HCT116 (cell line): ENCODE measurements around the gene CHRNB4. TPM values are rescaled to one million over a fixed set of nuclear protein-coding genes. Genes with fewer than 3 reads are reported as not detected.

Experiments
- ATAC-seq: fragments of 200-7000 bp; cut with Tn5 transposase; 2 replicates; pipeline ENCODE4 v1.9.1; 2020; ENCODE audit warnings: mild to moderate bottlenecking, moderate library complexity
- BruUV-seq: library from RNA; stranded (reverse); fragments of 400-500 nt; replicated peaks from 2 replicates; lab custom pipeline; 2021; lab: Mats Ljungman, UMichigan
- CTCF ChIA-PET: fragments of 300-600 bp; sonication (Branson Sonifier 250); formaldehyde crosslinking; loops from one replicate; lab custom pipeline; 2021; ENCODE audit warnings: antibody characterized with exemption; lab: Charles Lee
- POLR2A ChIA-PET: fragments of 300-600, 350-600 bp; sonication (Branson Sonifier 250); formaldehyde crosslinking; loops from one replicate; lab custom pipeline; 2021; ENCODE audit warnings: antibody characterized with exemption; lab: Charles Lee
- RAD21 ChIA-PET, 2 experiments: fragments of 300-600 bp; sonication (Branson Sonifier 250); formaldehyde crosslinking; loops; one replicate each; lab custom pipeline; 2023; ENCODE audit warnings: low total read pairs in 2 of 2; ENCODE audit not compliant: uncharacterized antibody in 2 of 2, unreplicated experiment in 2 of 2, low non-redundant PET in 1 of 2; lab: Charles Lee
- DNase-seq: peaks from one replicate; pipeline ENCODE4 v3.0.0-alpha.2; 2010; ENCODE audit warnings: low read depth, low spot score
- H2AFZ ChIP-seq: fragments of 200-600 bp; shearing (Covaris generic), sonication (generic); 2 replicates; pipeline ENCODE4 v1.6.1; 2017; ENCODE audit warnings: low read depth, mixed run types, mixed read lengths, antibody characterized with exemption, low read length; ENCODE audit not compliant: poor library complexity, severe bottlenecking
- H3K27ac ChIP-seq: 2 replicates; pipeline ENCODE4 v1.5.1; 2012; ENCODE audit warnings: low read depth, low read length
- H3K27me3 ChIP-seq: fragments of 200-600 bp; sonication (generic); 2 replicates; pipeline ENCODE4 v1.6.1; 2016; ENCODE audit warnings: mixed run types, low read length, mixed read lengths; ENCODE audit not compliant: insufficient read depth
- H3K36me3 ChIP-seq, 2 experiments: fragments of 200-500 bp in 1 of 2; fragments of 200-600 bp in 1 of 2; sonication (Bioruptor generic) in 1 of 2; sonication (generic) in 1 of 2; 2 replicates each; pipeline versions ENCODE4 v1.5.1 to v1.6.1; 2014 to 2016; ENCODE audit warnings: low read length in 2 of 2, inconsistent platforms in 1 of 2, mixed read lengths in 1 of 2, mixed run types in 1 of 2; ENCODE audit not compliant: insufficient read depth in 2 of 2, control insufficient read depth in 1 of 2
- H3K4me1 ChIP-seq, 2 experiments: fragments of 200-600 bp in 1 of 2; sonication (generic) in 1 of 2; 2 replicates each; pipeline versions ENCODE4 v1.5.1 to v1.6.1; 2012 to 2017; ENCODE audit warnings: low read length in 2 of 2, inconsistent platforms in 1 of 2, mild to moderate bottlenecking in 1 of 2, mixed read lengths in 1 of 2, mixed run types in 1 of 2, moderate library complexity in 1 of 2; ENCODE audit not compliant: insufficient read depth in 2 of 2, control insufficient read depth in 1 of 2
- H3K4me2 ChIP-seq: fragments of 200-600 bp; sonication (generic); 2 replicates; pipeline ENCODE4 v1.6.1; 2017; ENCODE audit warnings: mixed run types, low read length, mixed read lengths
- H3K4me3 ChIP-seq, 2 experiments: fragments of 200-600 bp in 1 of 2; sonication (generic) in 1 of 2; replicated peaks in 1 of 2; 2 replicates each; pipeline ENCODE4 v1.5.1; 2011 to 2016; ENCODE audit warnings: low read length in 2 of 2, control low read depth in 1 of 2, low read depth in 1 of 2, mild to moderate bottlenecking in 1 of 2, mixed read lengths in 1 of 2, mixed run types in 1 of 2
- H3K79me2 ChIP-seq: fragments of 200-600 bp; sonication (generic); 2 replicates; pipeline ENCODE4 v1.6.1; 2017; ENCODE audit warnings: mild to moderate bottlenecking, mixed run types, low read length, moderate library complexity, mixed read lengths; ENCODE audit not compliant: insufficient read depth
- H3K9ac ChIP-seq: fragments of 200-600 bp; sonication (generic); 2 replicates; pipeline ENCODE4 v1.6.1; 2016; ENCODE audit warnings: low read length, mixed read lengths
- H3K9me2 ChIP-seq: fragments of 200-600 bp; sonication (generic), shearing (Covaris generic); 2 replicates; pipeline ENCODE4 v1.6.1; 2017; ENCODE audit warnings: mixed run types, mild to moderate bottlenecking, moderate library complexity; ENCODE audit not compliant: insufficient read depth
- H3K9me3 ChIP-seq, 2 experiments: fragments of 200-500 bp in 1 of 2; fragments of 200-600 bp in 1 of 2; sonication (Bioruptor generic) in 1 of 2; sonication (generic) in 1 of 2; 2 replicates each; pipeline ENCODE4 v1.6.1; 2014 to 2017; ENCODE audit warnings: low read length in 2 of 2, mixed read lengths in 2 of 2, inconsistent platforms in 1 of 2, low read depth in 1 of 2, mild to moderate bottlenecking in 1 of 2, mixed run types in 1 of 2, moderate library complexity in 1 of 2; ENCODE audit not compliant: control insufficient read depth in 1 of 2, insufficient read depth in 1 of 2
- H4K20me1 ChIP-seq: fragments of 200-600 bp; sonication (generic), shearing (Covaris generic); 2 replicates; pipeline ENCODE4 v1.6.1; 2017; ENCODE audit warnings: mixed run types, mild to moderate bottlenecking, moderate library complexity; ENCODE audit not compliant: insufficient read depth
- CBX3 ChIP-seq: IDR thresholded peaks from 2 replicates; pipeline ENCODE4 v1.6.1; 2012; ENCODE audit warnings: low read depth
- CEBPB ChIP-seq: IDR thresholded peaks from 2 replicates; pipeline ENCODE4 v1.6.1; 2012; ENCODE audit warnings: low read depth
- EZH2phosphoT487 ChIP-seq: fragments of 200-600 bp; IDR thresholded peaks from 2 replicates; pipeline ENCODE4 v1.6.1; 2018; ENCODE audit warnings: antibody characterized with exemption, borderline replicate concordance
- JUND ChIP-seq: IDR thresholded peaks from 2 replicates; pipeline ENCODE4 v1.6.1; 2012
- POLR2A ChIP-seq: IDR thresholded peaks from 2 replicates; pipeline ENCODE4 v1.7.0; 2011; ENCODE audit warnings: borderline replicate concordance; ENCODE audit not compliant: insufficient read depth, insufficient read length; ENCODE audit errors: extremely low read depth
- POLR2AphosphoS5 ChIP-seq: IDR thresholded peaks from 2 replicates; pipeline ENCODE4 v1.6.1; 2011; ENCODE audit warnings: mild to moderate bottlenecking, low read depth, low read length, moderate library complexity
- TCF7L2 ChIP-seq: IDR thresholded peaks from 2 replicates; pipeline ENCODE4 v1.7.0; 2011; ENCODE audit warnings: borderline replicate concordance, inconsistent platforms; ENCODE audit not compliant: insufficient read depth, insufficient read length; ENCODE audit errors: extremely low read depth
- YY1 ChIP-seq: IDR thresholded peaks from 2 replicates; pipeline ENCODE4 v1.6.1; 2011; ENCODE audit warnings: low read length, low read depth, moderate library complexity, mild to moderate bottlenecking; ENCODE audit not compliant: insufficient replicate concordance; ENCODE audit errors: extremely low read depth
- intact Hi-C: fragments of 100-400 bp; cut with micrococcal nuclease; formaldehyde crosslinking; loops from 2 replicates; pipeline ENCODE4 v1.10.0; 2022
- total RNA-seq: library from RNA; stranded (reverse); gene quantifications from one replicate; pipeline ENCODE4 v1.2.1, GENCODE V29; 2021; ENCODE audit not compliant: unreplicated experiment
- TF ChIP-seq, protein P1 (sequence below): IDR thresholded peaks from 2 replicates; pipeline ENCODE4 v1.6.1; 2012
- TF ChIP-seq, protein P2 (sequence below): IDR thresholded peaks from 2 replicates; pipeline ENCODE4 v1.6.1; 2011; ENCODE audit warnings: mild to moderate bottlenecking, low read length, moderate library complexity; ENCODE audit not compliant: insufficient replicate concordance; ENCODE audit errors: extremely low read depth
- TF ChIP-seq, protein P3 (sequence below): IDR thresholded peaks from 2 replicates; pipeline ENCODE4 v1.6.1; 2012

Gene CHRNB4
- total RNA-seq, 1 experiment from 2014 or later = 2.0 TPM

DNA sequence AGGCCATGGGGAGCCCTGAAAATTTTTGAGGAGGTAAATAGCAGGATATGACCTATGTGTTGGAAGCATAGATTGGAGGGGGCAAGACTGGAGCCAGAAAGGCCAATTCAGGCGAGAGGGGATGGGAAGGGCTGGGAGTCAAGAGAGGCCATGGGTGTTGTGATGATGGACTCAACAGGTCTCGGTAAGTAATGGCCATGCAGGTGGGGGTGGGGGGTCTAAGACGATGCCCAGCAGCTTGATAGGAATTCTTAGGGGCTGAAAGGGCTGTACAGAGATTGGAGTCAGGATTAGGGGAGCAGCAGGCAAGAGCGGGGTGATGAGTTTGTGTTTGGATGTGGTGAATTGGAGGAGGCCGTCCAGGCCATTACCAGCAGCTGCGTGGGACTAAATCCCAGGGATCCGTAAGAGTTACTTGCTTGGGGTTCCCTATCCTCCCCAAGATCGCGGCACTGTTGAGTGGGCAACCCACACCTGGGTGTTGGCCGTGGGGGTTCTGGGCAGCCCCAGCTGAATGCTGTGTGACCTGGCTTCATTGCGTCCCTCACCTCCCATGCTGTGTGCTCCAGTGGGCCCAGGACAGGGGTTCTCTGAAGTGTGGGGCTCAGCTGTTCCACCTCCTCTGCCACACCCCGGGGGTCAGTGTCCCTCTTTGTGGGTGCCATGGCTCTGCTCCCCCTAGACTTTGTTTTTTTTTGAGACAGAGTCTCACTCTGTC is 41.8 kb upstream of the CHRNB4 start:
- Histone ChIP-seq H3K4me1 (peaks cover 11 to 15% of the 10 kb centered on the region in 2 experiments), H3K9ac (no peak overlapping the region), H3K9me3 (no peaks in the 10 kb centered on the region), H3K4me2 (no peak overlapping the region), H4K20me1 (no peaks in the 10 kb centered on the region), H3K27me3 (no peaks in the 10 kb centered on the region), H3K4me3 (no peak overlapping the region), H3K36me3 (no peaks in the 10 kb centered on the region), H3K9me2 (no peaks in the 10 kb centered on the region), H2AFZ (no peak overlapping the region), H3K27ac (no peak overlapping the region), H3K79me2 (no peaks in the 10 kb centered on the region)
- intact Hi-C loops = no loop called here
- DNase-seq (no peak), ATAC-seq (no peak)
- RAD21 ChIA-PET = no interaction called here
- no peak for TF ChIP-seq TCF7L2
- TF ChIP-seq POLR2A = no peak
- TF ChIP-seq POLR2AphosphoS5 = no peak
- TF ChIP-seq, protein P1, sequence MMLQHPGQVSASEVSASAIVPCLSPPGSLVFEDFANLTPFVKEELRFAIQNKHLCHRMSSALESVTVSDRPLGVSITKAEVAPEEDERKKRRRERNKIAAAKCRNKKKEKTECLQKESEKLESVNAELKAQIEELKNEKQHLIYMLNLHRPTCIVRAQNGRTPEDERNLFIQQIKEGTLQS = no peak
- no peak for TF ChIP-seq EZH2phosphoT487
- TF ChIP-seq CBX3 = no peak
- TF ChIP-seq YY1 = no peak
- no peak for TF ChIP-seq CEBPB
- TF ChIP-seq, protein P2, sequence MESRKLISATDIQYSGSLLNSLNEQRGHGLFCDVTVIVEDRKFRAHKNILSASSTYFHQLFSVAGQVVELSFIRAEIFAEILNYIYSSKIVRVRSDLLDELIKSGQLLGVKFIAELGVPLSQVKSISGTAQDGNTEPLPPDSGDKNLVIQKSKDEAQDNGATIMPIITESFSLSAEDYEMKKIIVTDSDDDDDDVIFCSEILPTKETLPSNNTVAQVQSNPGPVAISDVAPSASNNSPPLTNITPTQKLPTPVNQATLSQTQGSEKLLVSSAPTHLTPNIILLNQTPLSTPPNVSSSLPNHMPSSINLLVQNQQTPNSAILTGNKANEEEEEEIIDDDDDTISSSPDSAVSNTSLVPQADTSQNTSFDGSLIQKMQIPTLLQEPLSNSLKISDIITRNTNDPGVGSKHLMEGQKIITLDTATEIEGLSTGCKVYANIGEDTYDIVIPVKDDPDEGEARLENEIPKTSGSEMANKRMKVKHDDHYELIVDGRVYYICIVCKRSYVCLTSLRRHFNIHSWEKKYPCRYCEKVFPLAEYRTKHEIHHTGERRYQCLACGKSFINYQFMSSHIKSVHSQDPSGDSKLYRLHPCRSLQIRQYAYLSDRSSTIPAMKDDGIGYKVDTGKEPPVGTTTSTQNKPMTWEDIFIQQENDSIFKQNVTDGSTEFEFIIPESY = no peak
- TF ChIP-seq JUND = no peak
- TF ChIP-seq, protein P3, sequence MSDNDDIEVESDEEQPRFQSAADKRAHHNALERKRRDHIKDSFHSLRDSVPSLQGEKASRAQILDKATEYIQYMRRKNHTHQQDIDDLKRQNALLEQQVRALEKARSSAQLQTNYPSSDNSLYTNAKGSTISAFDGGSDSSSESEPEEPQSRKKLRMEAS = no peak
- CTCF ChIA-PET = no interaction called here
- POLR2A ChIA-PET = no interaction called here
- BruUV-seq = no TSS peak
